ENCODE data around the gene FAS.
A peak's percentile ranks its signal among the peaks of the same experiment; 100 is the strongest.
"Not testable (repeated sequence)": the region's sequence is repeated elsewhere in the genome, so short reads cannot be mapped to it uniquely, and the experiment has no call there.

The FAS gene

DNA sequence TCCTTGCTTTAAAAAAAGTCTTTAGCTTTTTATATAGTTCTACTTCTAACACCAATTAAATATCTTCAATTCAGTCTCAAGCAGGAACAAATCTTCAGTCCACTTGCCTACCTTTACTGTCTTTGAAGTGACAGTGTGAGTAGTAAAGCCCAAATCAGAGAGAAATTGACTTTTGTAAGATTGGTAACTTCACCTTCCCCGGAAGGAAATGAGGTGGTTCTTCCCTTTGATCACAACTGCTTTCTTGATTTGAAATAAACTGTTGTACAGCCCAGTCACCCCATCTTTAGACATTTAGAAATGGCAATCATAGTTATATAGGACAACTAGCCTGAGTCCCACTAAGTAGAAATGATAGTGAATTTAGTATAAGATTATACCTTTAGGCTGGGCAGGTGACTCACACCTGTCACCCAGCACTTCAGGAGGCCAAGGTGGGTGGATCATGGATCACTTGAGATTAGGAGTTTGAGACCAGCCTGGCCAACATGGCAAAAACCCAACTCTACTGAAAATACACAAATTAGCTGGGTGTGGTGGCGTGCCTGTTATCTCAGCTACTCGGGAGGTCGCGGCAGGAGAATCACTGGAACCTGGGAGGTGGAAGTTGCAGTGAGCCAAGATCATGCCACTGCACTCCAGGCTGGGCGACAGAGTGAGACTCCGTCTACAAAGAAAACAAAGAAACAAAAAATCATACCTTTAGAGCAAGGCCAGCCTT lies 4.7 kb downstream of the FAS start:
- DNase-seq = no peak

DNA sequence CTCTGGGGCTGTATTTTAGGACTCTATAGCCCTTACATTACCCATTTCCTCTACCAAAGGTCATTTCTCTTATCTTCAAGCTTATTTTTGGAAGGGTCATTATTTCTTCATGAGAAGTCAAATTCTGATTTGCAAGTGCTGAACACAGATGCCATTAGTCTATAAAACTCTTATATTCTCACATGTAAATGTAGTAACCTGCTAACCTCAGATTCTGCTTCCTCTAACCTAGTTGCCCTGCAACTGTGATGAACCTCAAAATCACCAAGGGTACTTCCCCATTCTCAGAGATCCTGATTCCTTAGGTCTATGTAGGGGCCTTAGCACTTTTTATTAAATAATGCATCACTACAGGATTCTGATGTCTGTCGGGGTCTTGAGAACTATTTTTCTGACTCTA lies 6.3 kb downstream of the FAS start:
- no peak for DNase-seq

DNA sequence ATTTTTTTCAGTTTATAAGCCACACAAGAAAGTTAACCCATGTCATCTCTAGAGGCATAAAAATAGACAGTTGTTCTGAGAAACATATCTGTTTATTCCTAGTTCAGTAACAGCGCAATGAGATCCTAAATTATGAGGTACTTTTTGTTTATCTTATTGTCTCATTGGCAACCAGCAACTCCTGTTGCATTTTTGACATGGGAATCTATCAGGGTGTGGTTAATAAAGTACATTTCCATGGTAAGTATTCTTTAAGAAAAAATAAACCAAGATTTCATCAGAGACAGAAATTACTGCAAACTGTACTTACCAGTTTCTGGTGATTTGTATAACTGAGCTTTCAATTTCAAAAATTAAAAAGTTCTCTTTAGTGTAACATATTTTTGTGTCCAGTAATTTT lies 9.0 kb downstream of the FAS start:
- DNase-seq = no peak

DNA sequence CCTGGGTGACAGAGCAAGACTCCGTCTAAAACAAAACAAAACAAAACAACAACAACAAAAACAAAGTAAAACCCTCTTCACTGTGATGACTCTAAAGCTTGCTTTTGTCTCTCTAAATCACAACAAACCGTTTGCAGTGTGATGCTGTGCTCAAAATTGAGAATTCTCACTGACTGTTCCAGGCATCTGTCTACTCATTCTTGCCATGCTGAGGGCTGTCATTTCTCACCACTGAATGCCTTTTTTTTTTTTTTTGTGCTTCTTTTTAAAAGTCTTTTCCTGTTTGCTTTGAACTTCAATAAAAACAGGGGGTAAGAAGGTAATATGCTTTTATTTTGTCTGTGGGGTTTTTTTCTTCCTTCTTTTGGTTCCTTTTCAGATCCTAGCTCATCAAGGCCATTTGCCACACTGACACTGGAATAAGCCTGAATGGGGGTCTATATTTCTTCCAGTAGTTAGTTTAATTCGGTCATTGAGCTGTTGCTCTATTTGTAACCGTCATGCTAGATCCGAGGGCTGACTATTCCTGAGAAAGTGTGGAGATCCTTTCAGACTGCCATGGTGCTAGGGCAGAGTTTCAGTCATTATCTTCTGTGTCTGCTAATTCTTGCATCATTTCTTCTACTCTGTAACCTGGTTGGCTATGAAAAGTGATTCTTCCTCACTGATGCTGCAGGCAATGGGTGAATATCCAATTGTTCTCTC lies 10.6 kb downstream of the FAS start:
- DNase-seq = no peak

DNA sequence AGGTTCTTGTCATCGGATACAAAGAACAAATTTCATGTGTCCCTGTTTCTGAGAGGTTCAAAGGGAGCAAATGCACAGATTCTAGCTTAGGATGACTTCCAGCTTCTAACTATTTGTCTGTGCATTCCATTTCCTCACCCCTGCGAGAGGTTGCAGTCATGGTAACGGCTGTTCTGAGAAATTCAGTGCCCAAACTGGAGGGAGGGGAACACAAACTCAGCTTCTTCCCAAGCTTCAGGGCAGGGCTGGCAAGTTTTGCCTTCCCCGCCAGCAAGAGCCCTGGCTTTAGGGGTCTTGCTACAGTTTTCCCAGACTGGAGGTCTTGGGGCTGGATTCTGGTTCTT lies 11.1 kb downstream of the FAS start:
- no peak for DNase-seq

DNA sequence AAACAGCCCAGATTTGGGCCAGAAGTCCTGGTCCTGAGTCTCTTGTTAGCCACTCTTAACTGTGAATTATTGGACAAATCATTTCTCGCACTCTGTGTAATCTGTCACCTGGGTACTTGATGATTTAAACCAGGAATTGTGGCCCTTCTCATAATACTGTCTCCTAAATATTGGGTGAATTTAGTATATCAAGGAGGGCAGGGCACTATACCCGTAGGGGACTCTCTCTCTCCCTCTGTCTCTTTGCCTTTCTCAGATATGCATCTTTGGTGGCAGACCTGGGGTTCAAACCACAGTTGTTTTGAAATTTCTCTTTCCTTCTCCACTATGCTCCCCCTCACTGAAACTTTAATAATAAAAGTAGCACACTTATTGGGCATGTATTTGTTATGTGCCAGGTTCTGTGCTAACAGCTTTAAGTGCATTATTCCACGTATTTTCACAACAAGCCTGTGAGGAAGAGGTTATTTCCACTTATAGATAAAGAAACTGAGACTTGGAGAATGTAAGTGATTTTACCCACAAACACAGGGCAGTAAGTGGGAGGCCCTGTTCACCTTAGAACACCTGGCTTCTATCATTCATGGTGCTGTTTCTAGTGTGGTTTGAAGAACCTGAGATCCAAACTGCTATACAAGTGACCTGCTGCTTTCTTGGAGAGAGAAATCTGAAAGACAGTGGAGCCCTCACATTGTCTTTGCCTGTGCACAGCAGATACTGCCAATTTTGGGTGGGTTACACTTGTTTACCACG lies 11.8 kb downstream of the FAS start:
- DNase-seq = no peak

DNA sequence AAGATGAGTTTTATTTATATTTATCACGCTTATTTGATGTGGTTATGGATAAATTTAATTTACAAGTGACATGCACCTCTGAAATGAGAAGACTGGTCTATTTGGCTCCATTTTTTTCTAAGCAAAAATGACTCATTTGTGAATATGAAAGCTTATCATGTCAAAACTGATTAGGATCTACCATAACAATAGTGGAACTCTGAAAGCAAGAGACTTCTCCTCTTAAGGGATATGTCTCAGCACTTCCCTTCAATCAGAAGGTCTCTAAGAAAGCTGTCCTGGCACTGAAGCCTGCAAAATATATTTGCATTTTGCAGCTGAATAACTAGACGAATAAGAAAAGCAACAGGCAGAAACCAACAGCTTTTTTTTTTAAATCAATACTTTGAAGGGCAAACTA lies 12.7 kb downstream of the FAS start:
- DNase-seq = no peak

DNA sequence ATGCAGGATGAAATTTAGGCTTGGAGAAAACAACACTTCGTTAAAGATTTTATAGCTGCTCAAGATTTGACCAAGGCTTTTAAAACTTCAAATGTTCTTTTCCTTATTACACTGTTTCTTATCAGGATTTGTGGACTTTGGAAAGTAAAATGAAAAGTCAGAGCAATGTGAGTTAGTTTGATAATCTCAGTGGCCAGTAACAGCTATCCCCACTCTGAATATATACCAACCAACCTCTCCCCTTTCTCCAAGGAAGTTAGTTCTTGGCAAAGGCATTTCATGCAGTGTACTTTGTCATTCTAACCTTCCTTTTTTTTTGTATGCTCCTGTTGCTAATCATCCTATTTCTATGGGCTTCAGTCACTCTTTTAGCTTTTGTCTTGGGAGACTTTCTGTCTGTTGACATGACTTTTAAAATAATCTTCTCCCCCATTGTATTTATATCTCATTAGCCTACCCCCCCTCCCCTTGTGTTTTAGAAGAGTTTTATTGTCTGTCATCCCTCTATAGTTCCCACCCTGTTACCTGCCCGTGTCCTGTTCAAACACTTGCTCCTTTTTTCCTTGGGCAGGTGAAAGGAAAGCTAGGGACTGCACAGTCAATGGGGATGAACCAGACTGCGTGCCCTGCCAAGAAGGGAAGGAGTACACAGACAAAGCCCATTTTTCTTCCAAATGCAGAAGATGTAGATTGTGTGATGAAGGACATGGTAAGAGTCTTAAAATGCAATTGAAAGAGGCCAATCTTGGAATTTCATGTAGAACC lies 16.7 kb downstream of the FAS start:
- DNase-seq = no peak

DNA sequence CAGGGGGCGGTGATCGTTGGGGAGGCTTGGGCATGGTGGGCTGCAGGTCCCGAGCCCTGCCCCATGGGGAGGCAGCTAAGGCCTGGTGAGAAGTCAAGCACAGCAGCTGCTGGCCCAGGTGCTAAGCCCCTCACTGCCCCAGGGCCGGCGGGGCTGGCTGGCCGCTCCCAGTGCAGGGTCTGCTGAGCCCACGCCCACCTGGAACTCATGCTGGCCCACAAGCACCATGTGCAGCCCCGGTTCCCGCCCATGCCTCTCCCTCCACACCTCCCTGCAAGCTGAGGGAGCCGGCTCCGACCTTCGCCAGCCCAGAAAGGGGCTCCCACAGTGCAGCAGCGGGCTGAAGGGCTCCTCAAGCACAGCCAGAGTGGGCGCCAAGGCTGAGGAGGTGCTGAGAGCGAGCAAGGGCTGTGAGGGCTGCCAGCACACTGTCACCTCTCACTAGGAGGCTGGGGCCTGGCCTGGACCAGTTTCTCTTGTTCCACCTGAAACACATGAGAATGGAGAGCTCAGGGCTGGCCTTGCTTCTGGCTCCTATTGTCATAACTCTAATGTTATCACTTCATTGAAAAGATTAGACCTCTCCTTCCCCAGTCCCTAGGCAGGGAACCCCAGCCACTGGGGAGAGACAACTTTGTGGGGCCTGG lies 28.2 kb downstream of the FAS start:
- not testable (repeated sequence) for DNase-seq

DNA sequence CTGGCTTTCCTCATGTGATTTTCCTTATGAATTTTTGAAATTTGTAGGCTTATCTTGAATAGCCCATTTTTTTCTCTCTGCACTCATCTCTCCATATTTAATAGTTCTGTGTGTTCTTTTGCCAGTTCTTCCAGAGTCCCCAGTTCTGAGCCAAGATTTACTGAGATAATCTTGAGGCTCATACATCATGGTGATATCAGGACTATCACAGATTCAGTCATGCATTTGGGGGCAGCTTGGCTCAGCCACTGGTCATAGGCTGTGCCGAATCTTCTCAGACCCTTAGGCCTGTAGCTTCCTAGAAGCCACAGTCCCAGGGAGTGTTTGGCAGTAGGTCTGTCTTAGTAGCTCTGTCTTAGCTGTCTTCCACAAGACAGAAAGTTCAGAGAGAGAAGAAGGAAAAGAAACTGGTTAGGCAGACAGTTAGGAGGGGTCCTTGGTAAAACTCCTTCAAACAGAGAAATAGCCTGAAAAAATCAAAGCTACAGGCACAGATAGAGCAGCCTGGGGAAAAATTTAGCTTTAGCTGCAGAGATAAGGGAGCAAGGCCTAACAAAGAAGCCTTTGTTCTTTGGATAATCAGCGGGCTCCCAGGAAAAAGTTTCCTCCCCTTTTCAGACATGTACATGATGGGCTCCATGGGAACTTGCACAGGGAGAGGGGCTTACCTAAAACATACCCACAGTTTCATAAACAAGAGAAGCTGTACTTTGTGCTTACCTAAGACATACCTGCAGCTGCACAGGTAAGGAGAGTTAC lies 29.1 kb downstream of the FAS start:
- DNase-seq = no peak

DNA sequence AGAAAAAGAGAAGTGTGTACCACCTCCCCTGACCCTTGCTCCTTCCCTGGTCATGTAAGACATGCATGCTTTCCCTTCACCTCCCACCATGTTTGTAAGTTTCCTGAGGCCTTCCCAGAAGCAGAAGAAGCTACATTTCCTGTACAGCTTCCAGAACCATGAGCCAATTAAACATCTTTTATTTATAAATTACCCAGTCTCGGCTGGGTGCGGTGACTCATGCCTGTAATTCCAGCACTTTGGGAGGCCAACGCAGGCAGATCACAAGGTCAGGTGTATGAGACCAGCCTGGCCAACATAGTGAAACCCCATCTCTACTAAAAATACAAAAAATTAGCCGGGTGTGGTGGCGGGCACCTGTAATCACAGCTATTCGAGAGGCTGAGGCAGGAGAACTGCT lies 30.9 kb downstream of the FAS start:
- peak; percentile 26 for DNase-seq

DNA sequence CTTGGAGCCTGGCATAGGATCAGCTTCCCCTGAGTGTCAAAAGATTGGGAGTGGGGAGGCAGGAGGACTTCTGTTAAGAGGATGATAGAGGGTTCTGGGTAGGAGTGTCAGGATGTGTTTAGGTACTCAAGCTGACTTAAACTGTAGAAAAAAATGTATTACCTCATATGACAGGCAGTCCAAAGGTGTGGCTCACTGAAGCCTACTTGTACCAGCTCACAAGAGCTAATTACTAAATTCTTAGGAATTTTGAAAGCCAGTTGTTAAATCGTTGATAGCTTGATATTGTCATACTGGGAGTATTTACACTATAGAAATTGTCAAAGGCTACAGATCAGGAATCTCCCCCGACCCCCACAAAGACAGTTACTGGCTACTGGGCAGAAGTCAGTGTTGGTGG lies 32.1 kb downstream of the FAS start:
- peak; percentile 11 for DNase-seq

DNA sequence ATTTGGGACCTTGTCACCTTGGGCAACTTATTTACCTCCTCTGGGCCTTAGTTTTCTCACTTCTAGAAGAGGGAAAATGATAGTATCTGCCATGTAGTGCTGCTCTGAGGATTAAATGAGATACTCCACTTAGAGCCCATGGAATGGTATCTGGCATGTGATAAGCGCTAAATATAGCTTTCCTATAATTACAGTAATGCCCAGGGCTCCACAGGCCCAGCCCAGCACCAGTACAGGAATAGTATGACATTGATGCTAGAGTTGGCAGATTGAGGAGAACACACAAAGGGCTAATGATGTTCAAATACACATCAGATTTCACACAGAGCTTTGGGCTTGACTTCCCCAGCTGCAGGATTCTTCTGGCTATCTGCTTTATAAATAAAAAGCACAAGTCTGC lies 34.9 kb downstream of the FAS start:
- no peak for DNase-seq

DNA sequence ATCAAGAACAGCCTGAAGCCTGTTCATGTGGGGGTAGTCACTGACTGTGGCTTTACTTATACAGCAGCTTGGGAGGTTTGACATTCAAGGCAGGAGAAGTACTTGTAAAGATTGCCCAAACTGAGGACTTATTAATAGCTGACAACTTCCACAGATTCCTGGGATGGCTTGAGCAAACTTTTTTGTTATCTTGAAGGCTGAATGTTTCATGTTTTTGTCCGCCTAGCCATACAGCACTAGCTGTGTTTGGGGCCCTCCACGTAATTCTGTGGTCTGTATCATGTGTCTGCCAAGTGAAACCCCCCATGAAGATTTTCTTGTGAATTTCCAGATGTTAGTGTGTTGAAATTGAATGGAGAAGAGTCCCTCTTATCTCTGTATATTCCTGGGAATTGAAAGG lies 38.6 kb downstream of the FAS start:
- DNase-seq = no peak

DNA sequence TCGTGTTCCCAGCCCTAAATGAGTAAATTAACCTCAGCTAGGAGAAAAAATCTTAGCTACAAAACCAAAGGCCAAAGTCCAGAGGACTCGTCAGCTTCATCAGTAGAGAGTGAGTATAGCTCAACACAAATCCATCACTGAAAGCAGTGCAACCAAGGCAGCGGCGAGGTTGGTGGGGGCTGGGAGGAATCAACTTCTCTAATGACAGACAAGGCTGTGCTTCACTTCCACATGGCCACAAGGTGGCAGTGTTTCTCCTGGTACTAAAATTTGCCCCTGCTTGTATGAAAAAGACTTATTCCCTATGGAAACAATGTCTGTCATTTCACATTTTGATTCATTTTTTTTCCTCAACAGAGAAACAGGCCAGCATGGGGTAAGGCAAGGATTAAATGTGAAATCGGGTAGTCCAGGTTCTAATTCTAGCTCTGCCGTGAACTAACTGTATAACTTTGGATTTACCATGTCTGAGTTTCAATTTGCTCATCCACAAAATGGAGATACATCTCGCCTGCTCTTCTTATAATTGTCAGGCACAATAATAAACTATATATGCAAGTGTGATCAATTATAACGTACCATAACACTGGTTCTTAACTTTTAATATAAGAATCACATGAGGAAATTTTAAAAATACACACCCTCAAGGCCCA lies 39.3 kb downstream of the FAS start:
- DNase-seq = peak; percentile 74

DNA sequence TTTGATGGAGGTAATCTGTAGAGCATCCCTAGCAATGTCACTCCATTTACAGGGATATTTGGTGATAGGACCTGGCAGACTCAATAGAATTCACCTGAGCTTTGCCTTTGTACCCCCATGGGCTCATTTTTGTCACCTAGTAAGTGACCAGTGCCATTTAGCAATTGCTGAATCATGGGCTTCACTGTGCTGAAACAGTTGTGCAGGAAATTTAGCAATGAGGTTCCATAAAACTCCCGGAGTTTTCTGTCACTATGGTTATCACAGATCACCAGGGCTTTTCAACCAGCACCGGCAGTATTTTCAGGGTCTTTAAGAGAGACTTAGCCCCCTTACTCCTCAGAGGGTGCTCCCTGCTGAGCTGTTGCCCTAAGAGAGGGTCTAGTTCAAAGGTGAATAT lies 40.2 kb downstream of the FAS start:
- DNase-seq = no peak

DNA sequence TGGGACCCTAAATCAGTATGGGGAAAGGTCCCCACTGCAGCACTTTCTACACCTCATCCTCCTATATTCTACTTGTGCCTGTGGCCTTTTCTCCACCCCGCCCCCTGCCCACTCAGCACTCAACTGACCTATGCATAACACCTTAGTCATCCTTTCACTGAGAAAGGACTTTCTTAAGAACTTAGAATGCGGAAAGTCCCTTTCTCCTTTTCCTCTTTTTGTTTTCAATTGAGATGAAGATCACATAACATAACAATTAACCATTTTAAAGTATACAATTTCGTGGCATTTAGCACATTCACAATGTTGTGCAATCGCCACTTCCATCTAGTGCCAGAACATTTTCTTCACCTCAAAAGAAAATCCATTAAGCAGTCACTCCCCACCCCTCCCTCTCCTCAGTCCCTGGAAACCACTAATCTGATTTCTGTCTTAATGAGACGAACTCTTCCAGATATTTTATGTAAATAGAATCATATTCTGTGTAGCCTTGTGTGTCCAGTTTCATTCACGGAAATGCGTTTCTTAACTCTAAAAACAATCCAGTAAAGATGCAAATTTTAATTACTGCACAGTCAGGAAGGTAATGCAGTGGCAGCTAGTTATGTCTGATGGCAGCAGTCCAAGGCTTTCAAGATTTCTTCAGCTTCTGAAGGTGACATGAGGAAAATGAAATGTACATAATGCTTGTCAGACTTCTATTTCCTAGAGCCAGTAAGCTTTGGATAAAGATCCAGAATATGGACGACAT lies 41.7 kb downstream of the FAS start:
- peak; percentile 67 for DNase-seq

DNA sequence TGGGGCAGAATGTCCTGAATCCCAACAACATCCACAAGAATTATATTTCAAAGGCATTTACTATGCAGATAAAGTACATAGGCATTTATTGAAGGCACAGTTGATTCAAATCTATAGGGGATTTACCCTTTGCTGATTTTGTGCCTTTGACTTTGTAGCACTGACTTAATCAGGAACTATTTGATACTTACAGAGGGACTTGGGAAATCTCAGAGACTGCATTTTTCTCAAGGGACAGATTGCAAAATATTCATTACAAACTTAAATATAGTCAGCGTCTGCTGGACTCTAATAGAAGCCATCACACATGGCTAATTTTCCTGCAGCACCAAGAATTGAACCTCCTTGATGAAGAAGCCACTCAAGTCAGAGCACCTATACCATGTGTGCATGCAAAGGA lies 44.9 kb downstream of the FAS start:
- no peak for DNase-seq

DNA sequence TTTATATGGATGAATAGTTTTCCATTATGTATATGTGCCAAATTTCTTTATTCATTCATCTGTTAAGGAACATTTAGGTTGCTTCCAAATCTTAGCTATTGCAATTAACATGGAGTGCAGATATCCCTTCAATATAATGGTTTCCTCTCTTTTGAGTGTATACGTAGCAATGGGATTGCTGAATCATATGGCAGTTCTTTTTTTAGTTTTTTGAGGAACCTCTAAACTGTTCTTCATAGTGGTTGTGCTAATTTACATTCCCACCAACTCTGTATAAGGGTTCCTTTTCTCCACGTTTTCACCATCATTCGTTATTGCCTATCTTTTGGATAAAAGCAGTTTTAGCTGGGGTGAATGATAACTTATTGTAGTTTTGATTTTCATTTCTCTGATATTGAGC lies 46.5 kb downstream of the FAS start:
- DNase-seq = no peak

DNA sequence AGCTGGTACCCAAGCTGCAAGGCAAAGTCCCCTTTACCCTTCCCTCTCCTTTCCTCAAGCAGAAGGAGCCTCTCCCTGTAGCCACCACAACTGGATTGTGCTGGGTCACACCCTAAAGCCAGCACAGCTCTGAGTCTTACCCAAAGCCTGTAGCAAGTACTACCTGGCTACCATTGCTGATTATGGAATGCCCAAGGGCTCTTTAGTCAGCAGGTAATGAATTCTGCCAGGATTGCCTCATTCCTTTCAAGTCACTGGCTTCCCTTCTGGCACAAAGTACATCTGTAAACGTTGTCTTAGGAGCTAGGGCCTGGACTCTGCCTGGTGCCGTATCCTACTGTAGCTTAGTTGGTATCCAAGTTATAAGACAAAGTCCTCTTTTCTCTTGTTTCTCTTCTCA lies 52.0 kb downstream of the FAS start:
- no peak for DNase-seq

DNA sequence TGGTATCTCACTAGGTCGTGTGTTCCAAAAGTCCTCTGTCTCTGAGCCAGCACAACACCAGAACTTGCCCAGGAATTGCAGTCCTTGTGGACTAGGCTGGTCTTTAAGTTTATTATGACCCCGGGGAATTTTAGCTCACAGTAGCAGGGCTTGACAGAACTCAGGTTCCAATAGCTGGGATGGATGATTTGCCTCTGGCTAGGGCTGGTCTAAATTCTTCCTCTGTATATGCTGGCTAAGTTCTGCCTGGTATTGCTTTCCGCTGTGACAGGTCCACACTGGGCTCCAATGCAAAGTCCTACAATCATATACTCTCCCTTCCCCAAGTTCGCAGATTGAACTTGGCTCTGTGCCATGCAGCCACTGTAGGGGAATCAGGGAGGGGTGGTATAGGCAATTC lies 52.5 kb downstream of the FAS start:
- DNase-seq = no peak
